Osteocyte (in vitro differentiated cells): ENCODE measurements around the gene USH1C. TPM values are rescaled to one million over a fixed set of nuclear protein-coding genes. Genes with fewer than 3 reads are reported as not detected.

Source experiments
- DNase-seq: peaks from one replicate; pipeline ENCODE4 v3.0.0; 2021; ENCODE audit warnings: mixed read lengths; ENCODE audit not compliant: unreplicated experiment; ENCODE audit errors: extremely low spot score
- H3K27ac Mint-ChIP-seq: one replicate; pipeline ENCODE4 v1.8.0; 2021; ENCODE audit warnings: mild to moderate bottlenecking, mixed read lengths; ENCODE audit not compliant: unreplicated experiment
- H3K27me3 Mint-ChIP-seq: one replicate; pipeline ENCODE4 v1.8.0; 2021; ENCODE audit warnings: mixed read lengths; ENCODE audit not compliant: unreplicated experiment
- H3K36me3 Mint-ChIP-seq: one replicate; pipeline ENCODE4 v1.8.0; 2021; ENCODE audit warnings: mixed read lengths; ENCODE audit not compliant: unreplicated experiment
- H3K4me1 Mint-ChIP-seq: one replicate; pipeline ENCODE4 v1.8.0; 2021; ENCODE audit warnings: mixed read lengths; ENCODE audit not compliant: unreplicated experiment
- H3K4me3 Mint-ChIP-seq: one replicate; pipeline ENCODE4 v1.8.0; 2021; ENCODE audit warnings: mild to moderate bottlenecking, moderate library complexity, mixed read lengths; ENCODE audit not compliant: unreplicated experiment
- H3K9me3 Mint-ChIP-seq: one replicate; pipeline ENCODE4 v1.8.0; 2021; ENCODE audit warnings: mixed read lengths; ENCODE audit not compliant: unreplicated experiment
- CTCF ChIP-seq: fragments of 200-600 bp; sonication (generic); IDR thresholded peaks from 2 replicates; pipeline ENCODE4 v1.5.0; 2021; ENCODE audit warnings: antibody characterized with exemption, mild to moderate bottlenecking, moderate library complexity
- total RNA-seq: library from RNA; stranded (reverse); gene quantifications from 2 replicates; pipeline ENCODE4 v1.2.1, GENCODE V29; 2021

USH1C gene
- total RNA-seq, 1 donor from 2014 or later = not detected

- Mint-ChIP-seq H3K36me3 (no peaks in the 10 kb centered on the region), H3K27ac (no peak overlapping the region), H3K4me1 (no peaks in the 10 kb centered on the region), H3K27me3 (peaks cover 31% of the 10 kb centered on the region), H3K9me3 (no peaks in the 10 kb centered on the region), H3K4me3 (no peak overlapping the region)
- no peak for DNase-seq
- no peak for TF ChIP-seq CTCF
Measured at GRCh38 chr11:17517186-17517585, 27.0 kb downstream of the USH1C start.

GRCh38 chr11:17516551-17517150 lies 27.6 kb downstream of the USH1C start:
- Mint-ChIP-seq H3K27me3 (peaks cover 35% of the 10 kb centered on the region), H3K4me1 (no peaks in the 10 kb centered on the region), H3K36me3 (no peaks in the 10 kb centered on the region), H3K27ac (no peak overlapping the region), H3K4me3 (no peak overlapping the region), H3K9me3 (no peaks in the 10 kb centered on the region)
- DNase-seq = no peak
- no peak for TF ChIP-seq CTCF

DNA sequence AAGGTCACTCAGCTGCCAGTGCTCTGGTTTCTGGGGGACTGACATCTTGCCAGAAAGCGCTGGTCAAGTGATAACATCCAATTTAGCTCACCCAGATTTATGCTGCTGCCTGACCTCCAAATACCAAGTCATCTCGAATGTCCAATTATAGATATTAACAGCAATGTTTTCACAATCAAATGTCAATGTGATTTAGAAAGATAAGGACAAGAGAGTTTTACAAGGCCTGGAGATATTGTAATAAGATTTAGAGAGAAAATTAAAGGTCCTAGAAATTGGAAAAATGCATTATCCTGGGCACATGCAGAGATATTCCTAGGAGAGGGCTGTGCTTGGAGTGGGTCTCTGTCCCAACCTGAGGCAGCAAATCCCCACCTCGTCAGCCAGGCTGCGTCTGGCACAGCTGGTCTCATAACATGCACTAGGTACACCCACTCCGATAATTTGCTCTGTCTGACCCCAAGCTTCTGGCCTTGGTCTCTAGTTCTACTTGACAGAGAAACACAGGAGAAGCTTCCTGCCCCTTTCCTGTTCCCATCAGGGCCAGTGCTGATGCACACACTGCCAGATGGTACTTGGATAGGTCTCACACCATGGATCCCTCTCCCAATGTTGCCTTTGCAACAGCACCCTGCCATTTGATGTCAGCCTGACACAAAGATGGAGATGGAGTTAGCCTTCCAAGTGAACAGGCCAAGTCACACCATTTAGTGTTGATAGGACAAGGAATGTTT lies 28.6 kb downstream of the USH1C start:
- no peaks in the 10 kb centered on the region for H3K9me3 Mint-ChIP-seq
- no peaks in the 10 kb centered on the region for H3K4me1 Mint-ChIP-seq
- peaks cover 37% of the 10 kb centered on the region for H3K27me3 Mint-ChIP-seq
- DNase-seq = no peak
- TF ChIP-seq CTCF = no peak
- H3K4me3 Mint-ChIP-seq = no peak overlapping the region
- no peak overlapping the region for H3K27ac Mint-ChIP-seq
- H3K36me3 Mint-ChIP-seq = no peaks in the 10 kb centered on the region

DNA sequence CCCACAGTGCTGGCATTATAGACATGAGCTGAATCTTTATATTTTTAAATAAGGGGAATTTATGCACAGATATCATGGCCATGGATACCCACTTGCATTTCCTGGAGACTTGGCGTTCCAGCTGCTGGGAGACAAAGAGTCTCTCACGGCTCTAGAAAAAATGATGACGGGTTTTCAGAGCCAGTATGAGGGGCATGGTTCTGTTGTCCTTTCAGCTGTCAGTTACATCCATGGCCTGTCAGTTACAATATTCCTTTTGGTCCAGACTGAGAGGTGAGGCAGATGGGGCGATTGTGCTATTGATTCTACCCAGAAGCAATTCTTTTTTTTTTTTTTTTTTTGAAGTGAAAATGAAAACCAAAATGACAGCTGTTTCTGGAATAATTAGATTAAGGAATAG lies 29.7 kb downstream of the USH1C start:
- H3K4me1 Mint-ChIP-seq = no peaks in the 10 kb centered on the region
- no peak overlapping the region for H3K27ac Mint-ChIP-seq
- no peaks in the 10 kb centered on the region for H3K9me3 Mint-ChIP-seq
- no peak for TF ChIP-seq CTCF
- DNase-seq = no peak
- H3K27me3 Mint-ChIP-seq = peaks cover 38% of the 10 kb centered on the region
- no peak overlapping the region for H3K4me3 Mint-ChIP-seq
- no peaks in the 10 kb centered on the region for H3K36me3 Mint-ChIP-seq

DNA sequence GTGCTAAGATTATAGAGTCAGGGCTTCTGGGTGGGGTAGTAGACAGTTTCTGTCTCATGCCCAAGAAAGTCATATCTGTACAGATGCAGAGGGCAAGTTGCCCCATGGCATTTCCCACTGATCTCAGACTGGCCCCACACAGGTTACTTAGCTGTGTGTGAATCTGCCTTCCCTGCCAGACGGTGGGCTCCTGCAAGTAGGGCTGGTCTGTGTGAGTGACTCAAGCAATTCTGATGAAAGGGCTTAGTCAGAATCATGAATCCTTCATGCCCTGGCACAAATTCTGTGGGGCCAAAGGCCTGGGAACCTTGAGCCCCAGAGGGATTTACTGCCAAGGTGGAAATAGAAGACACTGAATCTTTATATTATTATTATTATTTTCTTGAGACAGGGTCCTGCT lies 30.4 kb downstream of the USH1C start:
- Mint-ChIP-seq H3K9me3 (no peaks in the 10 kb centered on the region), H3K4me3 (no peak overlapping the region), H3K27me3 (peaks cover 40% of the 10 kb centered on the region), H3K27ac (no peak overlapping the region), H3K4me1 (no peaks in the 10 kb centered on the region), H3K36me3 (no peaks in the 10 kb centered on the region)
- no peak for DNase-seq
- no peak for TF ChIP-seq CTCF
